HG03196 (cell line): Measurements from ENCODE around the gene EGR1.
"Not testable (repeated sequence)": the region's sequence is repeated elsewhere in the genome, so short reads cannot be mapped to it uniquely, and the experiment has no call there.

ENCODE experiments used
- ATAC-seq: cut with Tn5 transposase; IDR thresholded peaks from one replicate; pipeline ENCODE4 v1.9.1; 2021; ENCODE audit not compliant: unreplicated experiment

Gene EGR1

GRCh38 chr5:138468966-138469539 is 3.8 kb downstream of the EGR1 start:
- no peak for ATAC-seq

- ATAC-seq: no peak
Measured at GRCh38 chr5:138469540-138470321, 4.5 kb downstream of the EGR1 start.

- no peak for ATAC-seq
Measured at GRCh38 chr5:138470322-138471051, 5.2 kb downstream of the EGR1 start.

GRCh38 chr5:138471052-138471361 is 5.7 kb downstream of the EGR1 start:
- no peak for ATAC-seq

- no peak for ATAC-seq
Measured at GRCh38 chr5:138472353-138472752, 7.1 kb downstream of the EGR1 start.

GRCh38 chr5:138473151-138473550 is 7.9 kb downstream of the EGR1 start:
- ATAC-seq: not testable (repeated sequence)

GRCh38 chr5:138476918-138477317 is 11.6 kb downstream of the EGR1 start:
- ATAC-seq: no peak

- no peak for ATAC-seq
Measured at GRCh38 chr5:138482638-138483037, 17.4 kb downstream of the EGR1 start.

- ATAC-seq: no peak
Measured at GRCh38 chr5:138488481-138488945, 23.2 kb downstream of the EGR1 start.

GRCh38 chr5:138489683-138490061 is 24.4 kb downstream of the EGR1 start:
- no peak for ATAC-seq

- no peak for ATAC-seq
Measured at GRCh38 chr5:138490648-138491283, 25.5 kb downstream of the EGR1 start.

GRCh38 chr5:138491284-138491648 is 26.0 kb downstream of the EGR1 start:
- ATAC-seq: no peak

- ATAC-seq: peak; percentile 93
Measured at GRCh38 chr5:138491669-138492559, 26.6 kb downstream of the EGR1 start.

- ATAC-seq: no peak
Measured at GRCh38 chr5:138492560-138493045, 27.3 kb downstream of the EGR1 start.

GRCh38 chr5:138495351-138495750 is 30.1 kb downstream of the EGR1 start:
- ATAC-seq: no peak

GRCh38 chr5:138498376-138498775 is 33.1 kb downstream of the EGR1 start:
- no peak for ATAC-seq

- no peak for ATAC-seq
Measured at GRCh38 chr5:138502121-138502520, 36.8 kb downstream of the EGR1 start.

GRCh38 chr5:138502521-138502920 is 37.2 kb downstream of the EGR1 start:
- no peak for ATAC-seq

- no peak for ATAC-seq
Measured at GRCh38 chr5:138503487-138504270, 38.4 kb downstream of the EGR1 start.

GRCh38 chr5:138504799-138505198 is 39.5 kb downstream of the EGR1 start:
- no peak for ATAC-seq
